ENCODE results near the gene CARMIL1. TPM values are rescaled to one million over a fixed set of nuclear protein-coding genes. Genes with fewer than 3 reads are reported as not detected.

The CARMIL1 gene
- total RNA-seq, 3 donors from 2014 or later, result 23.6 to 53.0 (median 33.5) TPM

DNA sequence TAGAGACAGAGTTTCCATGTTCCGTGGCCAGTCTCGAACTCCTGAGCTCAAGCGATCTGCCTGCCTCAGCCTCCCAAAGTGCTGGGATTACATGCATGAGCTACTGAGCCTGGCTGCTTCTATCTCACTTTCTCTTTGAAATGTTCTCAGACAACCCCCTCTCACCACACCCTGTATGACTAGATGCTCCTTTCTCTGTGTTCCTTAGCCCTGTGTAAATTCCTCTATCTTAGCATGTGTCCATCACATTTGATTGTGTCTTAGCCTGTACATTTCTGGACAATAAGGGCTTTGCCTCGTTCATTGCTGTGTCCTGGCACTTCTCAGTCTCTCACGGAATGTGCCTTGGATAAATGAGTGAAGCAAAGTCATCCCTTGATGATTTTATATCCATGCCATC lies 204.8 kb downstream of the CARMIL1 start:
- no peak for TF ChIP-seq POLR2A (IDR thresholded peaks at IDR 0.05)
- Histone ChIP-seq H3K36me3 (no peaks in the 10 kb centered on the region), H3K4me3 (no peak overlapping the region), H3K9me3 (no peaks in the 10 kb centered on the region), H3K27ac (no peak overlapping the region), H3K4me1 (no peaks in the 10 kb centered on the region), H3K27me3 (no peaks in the 10 kb centered on the region)
- intact Hi-C loops (cut with DNase I; ENCODE audit: low total_unique reads), result no loop called here
- no peak for DNase-seq (ENCODE audit: low spot score in 2 of 2)

DNA sequence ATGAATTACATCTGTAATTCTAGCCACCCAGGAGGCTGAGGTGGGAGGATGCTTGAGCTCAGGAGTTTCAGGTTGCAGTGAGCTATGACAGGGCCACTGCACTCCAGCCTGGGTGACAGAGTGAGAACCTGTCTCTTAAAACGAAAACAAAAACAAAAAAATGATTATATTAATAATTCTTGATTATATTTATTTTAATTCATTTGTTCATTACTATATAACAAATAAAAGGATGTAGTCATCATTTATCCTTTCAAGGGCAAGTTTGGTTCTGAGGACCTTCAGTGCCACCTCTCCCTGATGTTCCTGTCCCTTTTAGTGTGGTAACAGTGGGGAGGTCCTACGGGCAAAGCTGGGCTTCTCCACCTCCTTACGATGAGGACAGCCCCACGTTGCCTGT lies 205.7 kb downstream of the CARMIL1 start:
- Histone ChIP-seq H3K36me3 (no peaks in the 10 kb centered on the region), H3K4me3 (no peak overlapping the region), H3K27me3 (no peaks in the 10 kb centered on the region), H3K4me1 (no peaks in the 10 kb centered on the region), H3K27ac (no peak overlapping the region), H3K9me3 (no peaks in the 10 kb centered on the region)
- DNase-seq (ENCODE audit: low spot score in 2 of 2), result no peak
- intact Hi-C loops (cut with DNase I; ENCODE audit: low total_unique reads), result no loop called here
- TF ChIP-seq POLR2AphosphoS5 (IDR thresholded peaks at IDR 0.05) (no peak), POLR2A (IDR thresholded peaks at IDR 0.05) (no peak)
- TF ChIP-seq, protein P1, sequence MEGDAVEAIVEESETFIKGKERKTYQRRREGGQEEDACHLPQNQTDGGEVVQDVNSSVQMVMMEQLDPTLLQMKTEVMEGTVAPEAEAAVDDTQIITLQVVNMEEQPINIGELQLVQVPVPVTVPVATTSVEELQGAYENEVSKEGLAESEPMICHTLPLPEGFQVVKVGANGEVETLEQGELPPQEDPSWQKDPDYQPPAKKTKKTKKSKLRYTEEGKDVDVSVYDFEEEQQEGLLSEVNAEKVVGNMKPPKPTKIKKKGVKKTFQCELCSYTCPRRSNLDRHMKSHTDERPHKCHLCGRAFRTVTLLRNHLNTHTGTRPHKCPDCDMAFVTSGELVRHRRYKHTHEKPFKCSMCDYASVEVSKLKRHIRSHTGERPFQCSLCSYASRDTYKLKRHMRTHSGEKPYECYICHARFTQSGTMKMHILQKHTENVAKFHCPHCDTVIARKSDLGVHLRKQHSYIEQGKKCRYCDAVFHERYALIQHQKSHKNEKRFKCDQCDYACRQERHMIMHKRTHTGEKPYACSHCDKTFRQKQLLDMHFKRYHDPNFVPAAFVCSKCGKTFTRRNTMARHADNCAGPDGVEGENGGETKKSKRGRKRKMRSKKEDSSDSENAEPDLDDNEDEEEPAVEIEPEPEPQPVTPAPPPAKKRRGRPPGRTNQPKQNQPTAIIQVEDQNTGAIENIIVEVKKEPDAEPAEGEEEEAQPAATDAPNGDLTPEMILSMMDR (IDR thresholded peaks at IDR 0.05), result no peak

DNA sequence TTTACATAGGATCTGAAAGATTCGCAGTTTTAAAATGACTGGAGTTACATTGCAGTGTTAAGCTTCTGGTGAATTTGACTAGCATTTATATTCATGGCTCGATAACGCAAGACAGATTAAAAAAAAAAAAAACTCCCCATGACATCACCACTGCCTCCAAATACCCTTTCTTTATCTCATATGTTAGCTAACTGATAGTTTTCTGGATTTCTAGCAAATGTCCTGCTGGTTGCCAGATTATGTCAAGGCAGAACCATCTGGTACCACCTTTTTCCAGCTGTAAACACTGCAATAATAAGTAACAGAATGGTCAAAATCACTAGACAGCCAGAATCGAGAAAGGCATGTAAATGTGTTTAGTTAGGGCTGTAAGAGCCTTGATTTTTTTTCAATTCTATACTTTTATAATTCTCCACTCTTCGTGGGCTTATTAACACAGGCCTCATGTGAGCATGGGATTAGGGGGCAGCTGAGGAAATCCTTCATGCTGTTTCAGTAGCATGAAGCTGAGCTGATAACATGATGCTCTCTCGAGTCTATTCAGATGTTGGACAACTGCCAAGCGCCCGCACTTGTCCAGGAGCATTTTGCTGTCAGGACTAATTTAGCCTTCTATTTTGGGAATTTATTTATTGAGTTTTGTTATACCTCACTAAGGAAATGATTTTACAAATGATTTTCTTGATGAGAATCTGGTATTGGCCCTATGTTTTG lies 206.8 kb downstream of the CARMIL1 start:
- H3K4me3 ChIP-seq, result no peak overlapping the region
- TF ChIP-seq POLR2AphosphoS5 (IDR thresholded peaks at IDR 0.05) (no peak), POLR2A (IDR thresholded peaks at IDR 0.05) (no peak)
- TF ChIP-seq, protein P1 (IDR thresholded peaks at IDR 0.05), result no peak
- H3K9me3 ChIP-seq, result no peaks in the 10 kb centered on the region
- no peak for DNase-seq (ENCODE audit: low spot score in 2 of 2)
- H3K36me3 ChIP-seq, result no peaks in the 10 kb centered on the region
- no peak overlapping the region for H3K27ac ChIP-seq
- no peaks in the 10 kb centered on the region for H3K4me1 ChIP-seq
- intact Hi-C loops (cut with DNase I; ENCODE audit: low total_unique reads), result no loop called here
- H3K27me3 ChIP-seq, result no peaks in the 10 kb centered on the region

DNA sequence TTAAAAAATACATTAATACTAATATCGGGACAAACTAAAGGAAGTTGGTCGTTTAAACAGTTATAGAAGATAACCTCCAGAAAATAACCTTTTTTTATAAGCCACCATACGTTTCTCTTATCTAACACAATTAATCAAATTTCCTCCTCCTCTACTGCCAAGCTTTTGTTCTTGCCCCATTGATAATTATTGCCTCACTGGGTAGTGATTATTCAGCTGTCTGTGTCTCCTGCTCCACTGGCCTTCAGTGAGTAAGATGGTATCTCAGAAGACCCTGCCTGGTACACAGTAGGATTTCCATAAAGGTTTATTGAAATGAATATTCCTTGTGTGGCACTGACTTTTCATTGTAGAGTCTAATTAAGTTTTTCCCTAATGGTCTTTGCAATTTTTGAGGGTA lies 207.4 kb downstream of the CARMIL1 start:
- TF ChIP-seq, protein P1 (IDR thresholded peaks at IDR 0.05), result no peak
- TF ChIP-seq POLR2AphosphoS5 (IDR thresholded peaks at IDR 0.05) (no peak), POLR2A (IDR thresholded peaks at IDR 0.05) (no peak)
- H3K4me3 ChIP-seq, result no peak overlapping the region
- intact Hi-C loops (cut with DNase I; ENCODE audit: low total_unique reads), result no loop called here
- H3K27me3 ChIP-seq, result no peaks in the 10 kb centered on the region
- H3K36me3 ChIP-seq, result no peaks in the 10 kb centered on the region
- H3K27ac ChIP-seq, result no peak overlapping the region
- H3K9me3 ChIP-seq, result no peaks in the 10 kb centered on the region
- DNase-seq (ENCODE audit: low spot score in 2 of 2), result no peak
- no peaks in the 10 kb centered on the region for H3K4me1 ChIP-seq

DNA sequence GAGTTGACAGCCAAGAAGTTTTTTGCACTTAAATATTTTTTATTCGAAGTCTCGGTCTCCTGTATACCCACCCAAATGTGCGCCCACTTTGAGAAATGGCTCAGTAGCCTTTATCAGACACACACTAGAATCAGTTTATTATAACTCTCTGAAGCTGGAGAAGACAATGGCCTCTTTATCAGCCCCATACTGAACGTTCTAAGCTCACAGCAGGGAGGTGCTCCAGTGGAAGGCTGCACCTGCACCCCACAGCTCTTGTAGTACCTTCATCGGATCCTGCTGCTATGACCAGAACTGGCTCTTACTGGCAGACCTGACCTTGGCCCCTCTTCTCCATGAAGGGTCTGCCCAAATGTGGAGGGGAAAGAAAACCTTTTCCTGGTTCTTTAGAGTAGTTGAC lies 207.8 kb downstream of the CARMIL1 start:
- TF ChIP-seq POLR2A (IDR thresholded peaks at IDR 0.05), result no peak
- TF ChIP-seq POLR2AphosphoS5 (IDR thresholded peaks at IDR 0.05), result no peak
- TF ChIP-seq, protein P1 (IDR thresholded peaks at IDR 0.05), result no peak
- no peaks in the 10 kb centered on the region for H3K27me3 ChIP-seq
- DNase-seq (ENCODE audit: low spot score in 2 of 2), result no peak
- no peaks in the 10 kb centered on the region for H3K36me3 ChIP-seq
- no peak overlapping the region for H3K4me3 ChIP-seq
- H3K27ac ChIP-seq, result no peak overlapping the region
- intact Hi-C loops (cut with DNase I; ENCODE audit: low total_unique reads), result no loop called here
- H3K9me3 ChIP-seq, result no peaks in the 10 kb centered on the region
- H3K4me1 ChIP-seq, result no peaks in the 10 kb centered on the region

All from breast epithelium (tissue), 4 donors.